Activated CD4-positive, alpha-beta T cell treated with anti-CD3 and anti-CD28 coated beads, Interleukin-2, Interleukin-4, amounts not matched to agents 100 ng/mL and 50 ng/mL, durations not matched to agents 16 hours and 8 hours (primary cell): Measurements from ENCODE around the gene WSCD2.

Experiments used
- DNase-seq: peaks from one replicate; pipeline ENCODE4 v3.0.0-alpha.2; 2020; ENCODE audit warnings: low spot score

The WSCD2 gene

GRCh38 chr12:108129017-108129812, at the start of gene WSCD2:
WSCD2 (plus strand) TSS chr12:108129288; CDS start chr12:108195833, 66,545 bp downstream.
- DNase-seq, result no peak

DNA sequence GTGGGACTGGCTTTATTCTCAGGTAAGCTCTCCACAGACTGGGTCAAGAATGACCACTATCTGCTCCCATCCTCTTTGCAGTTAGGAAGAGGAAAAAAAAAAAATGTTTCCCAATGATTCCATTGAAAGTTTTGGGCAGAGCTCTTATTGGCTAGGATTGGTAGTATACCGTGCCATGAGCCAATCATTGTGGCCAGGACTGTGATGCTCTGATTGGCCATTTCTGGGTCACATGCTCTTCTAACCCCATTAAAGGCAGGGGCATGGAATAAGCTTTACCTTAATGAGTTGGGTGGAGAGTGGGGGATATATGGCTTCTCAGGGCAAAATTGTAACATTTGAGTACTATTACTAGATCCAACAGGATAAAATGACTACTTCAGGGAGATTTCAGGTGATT, 49.4 kb upstream of the WSCD2 start:
- DNase-seq, result no peak

DNA sequence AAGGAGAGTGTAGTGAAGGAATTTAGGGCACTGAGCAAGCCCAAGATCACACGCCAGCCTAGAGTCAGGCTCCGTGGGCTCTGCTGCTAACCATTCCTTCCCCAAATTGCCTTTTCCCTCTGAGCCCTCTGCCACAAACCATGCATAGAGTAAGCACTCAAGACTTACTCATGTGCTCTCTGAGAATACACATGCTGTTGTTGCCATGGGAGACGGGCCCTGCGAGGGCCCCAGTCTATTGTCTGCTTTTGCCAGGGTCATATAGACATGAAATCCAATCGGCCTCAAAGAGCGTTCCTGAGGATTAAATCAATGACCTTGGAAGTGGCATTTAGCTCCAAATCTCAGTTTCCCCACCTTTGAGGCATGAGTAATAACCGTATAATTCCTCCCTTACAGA, 48.7 kb upstream of the WSCD2 start:
- no peak for DNase-seq

DNA sequence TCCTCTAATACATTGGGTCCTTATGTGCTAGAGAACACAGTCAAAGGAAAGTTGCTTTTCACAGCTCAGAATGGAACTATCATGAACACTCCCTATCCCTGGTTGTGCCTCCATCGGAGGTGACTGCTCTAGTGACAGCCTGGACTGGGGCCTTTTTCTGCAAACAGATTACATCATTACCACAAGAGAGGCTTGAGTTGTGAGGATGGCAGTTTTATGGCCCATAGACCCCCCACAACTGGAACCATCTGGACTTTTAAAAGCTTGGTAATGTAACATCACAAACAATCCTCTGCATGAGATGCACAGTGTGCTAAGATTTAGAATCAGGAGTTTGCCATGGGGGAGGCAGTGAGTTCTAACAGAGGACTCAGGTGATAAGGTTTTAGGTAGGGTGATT, 46.6 kb upstream of the WSCD2 start:
- DNase-seq, result no peak

DNA sequence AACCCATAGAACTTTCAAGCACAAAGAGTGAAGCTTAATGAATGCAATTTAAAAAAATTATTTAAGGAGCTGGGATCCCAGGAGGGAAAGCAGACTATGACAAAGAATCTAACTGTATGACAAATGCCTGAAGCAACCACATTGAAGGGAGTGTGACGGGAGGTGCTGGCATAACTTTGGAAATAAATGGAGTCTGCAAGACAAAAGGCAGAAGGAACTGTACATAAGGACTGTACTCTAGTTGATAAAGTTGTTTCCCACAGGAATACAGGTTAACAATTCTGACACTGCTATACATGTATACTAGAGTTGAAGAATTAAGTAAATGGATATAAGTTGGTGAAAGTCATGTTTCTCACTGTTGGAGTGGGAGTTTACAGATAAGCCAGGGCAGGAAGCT, 41.2 kb upstream of the WSCD2 start:
- DNase-seq, result no peak

DNA sequence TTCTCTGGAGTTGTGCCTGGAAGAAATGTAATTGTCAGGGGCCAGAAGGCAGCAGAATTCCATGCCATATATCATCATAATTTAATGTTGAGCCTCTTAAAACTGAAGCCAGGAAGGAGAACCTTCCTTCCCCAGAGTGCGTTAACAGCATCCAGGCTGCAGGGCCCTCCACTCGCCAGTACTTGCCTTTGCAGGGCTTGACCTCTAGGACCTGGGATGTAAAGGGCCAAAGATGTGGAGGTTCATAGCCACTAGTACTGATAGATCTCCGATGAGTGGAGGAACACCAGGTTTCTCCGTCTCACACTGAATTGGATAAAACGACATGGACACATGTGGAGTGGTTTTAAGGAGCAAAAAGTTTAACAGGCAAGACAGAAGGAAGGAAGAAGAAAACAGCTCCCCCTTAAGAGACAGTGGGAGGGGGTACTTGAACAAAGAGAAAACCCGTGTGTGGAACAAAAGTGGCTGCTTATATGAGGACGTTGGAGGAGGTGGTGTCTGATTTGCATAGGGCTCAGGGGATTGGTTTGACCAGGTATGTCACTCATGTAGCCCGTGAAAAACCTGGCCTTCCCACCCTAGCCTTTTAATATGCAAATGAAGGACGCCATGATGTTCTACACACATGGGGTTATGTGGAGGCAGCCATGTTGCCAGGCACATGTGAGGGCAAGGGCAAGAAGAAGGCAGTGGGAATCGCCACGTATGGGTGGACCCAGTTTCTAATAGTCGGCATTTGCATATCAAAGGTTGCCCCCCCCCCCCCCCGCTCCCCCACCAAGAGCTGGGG, 38.8 kb upstream of the WSCD2 start:
- no peak for DNase-seq

DNA sequence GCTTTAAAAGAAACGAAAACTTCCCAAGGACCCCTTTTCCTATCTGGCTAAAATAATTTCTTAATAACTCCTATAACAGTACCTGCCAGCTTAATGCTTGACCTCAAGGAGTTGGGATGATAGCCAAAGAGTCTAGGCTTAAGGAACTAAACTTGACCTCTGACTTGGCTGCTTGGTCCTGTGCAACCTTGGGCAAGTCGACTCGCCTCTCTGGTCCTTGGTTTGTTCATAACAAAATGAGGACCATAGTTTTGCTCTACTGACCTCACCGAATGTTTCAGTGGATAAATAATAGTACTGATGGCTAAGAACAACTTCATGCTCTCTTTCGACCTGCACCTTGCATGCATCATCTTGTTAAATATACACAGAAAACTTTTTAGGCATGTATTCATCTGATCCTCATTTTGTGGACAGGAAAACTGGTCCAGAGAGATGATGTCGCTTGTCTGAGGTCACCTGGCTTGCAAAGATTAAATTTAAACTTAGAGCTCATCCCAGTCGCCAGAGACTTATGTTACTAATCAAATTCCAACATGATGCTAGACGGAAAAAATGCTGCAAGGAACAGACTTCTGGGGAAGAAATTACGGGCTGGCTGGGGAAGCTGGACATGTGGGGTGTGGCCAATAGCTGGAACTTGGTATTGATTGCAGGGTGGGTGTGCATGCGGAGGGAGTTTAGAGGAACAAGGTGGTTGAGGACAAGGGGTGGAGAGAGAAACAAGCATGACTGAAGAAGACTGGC, 38.0 kb upstream of the WSCD2 start:
- DNase-seq, result no peak

DNA sequence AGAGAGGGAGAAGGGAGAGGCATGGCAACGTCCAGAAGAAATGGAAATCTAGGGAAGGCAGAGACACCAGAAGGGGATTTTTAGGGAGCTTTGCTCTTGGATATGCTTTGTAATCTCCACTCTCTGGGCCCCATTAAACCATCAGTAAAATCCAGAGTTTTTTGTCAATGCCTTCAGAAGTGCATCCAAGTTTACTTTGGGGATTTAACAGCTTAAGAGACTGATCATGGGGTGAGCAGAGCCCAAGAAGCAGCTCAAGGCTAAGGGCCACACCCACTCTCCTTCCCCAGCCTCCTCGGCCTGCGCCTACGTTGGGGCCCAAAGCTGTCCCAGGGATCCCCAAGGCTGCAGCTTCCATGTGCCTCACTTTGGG, 37.4 kb upstream of the WSCD2 start:
- DNase-seq, result no peak

DNA sequence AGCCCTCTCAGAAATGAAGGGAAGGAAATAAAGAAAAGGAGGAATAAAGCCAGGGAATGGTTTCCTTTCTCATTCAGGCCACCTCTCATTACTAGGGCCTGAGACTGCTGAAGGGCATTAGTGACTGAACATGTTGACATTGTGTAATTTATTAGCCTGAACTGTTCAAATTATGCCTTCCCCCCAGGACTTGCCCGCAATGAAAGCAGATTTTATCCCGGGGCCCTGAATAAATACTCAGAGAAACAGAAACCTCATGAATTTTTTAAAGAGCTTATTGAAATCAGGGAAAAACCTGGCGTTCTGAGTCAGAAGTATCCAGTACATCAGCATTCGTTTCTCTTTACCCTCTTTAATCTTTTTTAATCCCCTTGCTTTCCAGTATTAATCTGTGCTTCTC, 35.9 kb upstream of the WSCD2 start:
- DNase-seq, result no peak

DNA sequence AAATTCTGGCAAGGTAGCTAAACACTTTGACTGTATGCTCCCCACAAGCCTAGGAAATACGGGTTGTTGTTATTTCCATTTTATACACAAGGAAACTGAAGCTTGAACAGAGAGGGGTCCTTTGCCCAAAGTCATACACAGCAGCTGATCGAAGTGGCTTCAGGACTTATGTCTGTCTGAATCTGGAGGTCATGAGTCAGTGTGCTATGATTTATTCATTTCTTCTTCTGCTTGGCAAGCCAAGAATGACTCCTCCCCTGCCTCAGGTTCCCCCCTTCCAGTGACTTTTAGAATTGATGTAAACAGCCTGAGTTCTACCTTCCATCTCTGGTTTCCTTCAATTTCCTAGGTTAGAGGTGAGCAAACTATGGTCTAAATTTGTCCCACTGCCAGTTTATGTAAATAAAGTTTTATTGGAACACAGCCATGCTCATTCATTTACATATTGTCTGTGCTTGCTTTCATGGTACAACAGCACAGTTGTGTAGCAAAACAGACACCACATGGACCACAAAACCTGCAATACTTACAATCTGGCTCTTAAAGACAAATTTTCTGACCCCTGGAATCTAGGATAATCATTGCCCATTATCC, 34.9 kb upstream of the WSCD2 start:
- no peak for DNase-seq

- DNase-seq, result no peak
These were observed 31.8 kb upstream of the WSCD2 start for GRCh38 chr12:108097160-108097911.

DNA sequence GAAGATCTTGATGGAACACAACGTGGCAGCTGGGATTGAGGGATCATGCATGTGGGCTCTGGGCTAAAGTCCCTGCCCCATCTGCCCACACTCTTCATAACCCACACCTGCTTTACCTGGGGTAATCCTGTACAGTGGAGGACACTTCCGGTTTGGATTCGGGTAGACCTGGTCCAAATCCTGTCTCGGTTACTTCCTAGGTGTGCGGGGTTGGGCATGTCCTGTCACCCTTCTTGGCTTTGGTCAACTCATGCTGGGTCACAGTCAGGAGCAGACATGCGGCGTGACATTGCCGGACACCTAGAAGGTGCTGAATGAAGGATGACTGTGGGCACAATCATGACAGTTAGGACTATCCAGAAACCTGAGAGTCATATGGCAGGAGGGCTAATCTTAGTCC, 30.7 kb upstream of the WSCD2 start:
- DNase-seq, result no peak

- DNase-seq, result no peak
These were observed 30.0 kb upstream of the WSCD2 start for GRCh38 chr12:108099073-108099472.

DNA sequence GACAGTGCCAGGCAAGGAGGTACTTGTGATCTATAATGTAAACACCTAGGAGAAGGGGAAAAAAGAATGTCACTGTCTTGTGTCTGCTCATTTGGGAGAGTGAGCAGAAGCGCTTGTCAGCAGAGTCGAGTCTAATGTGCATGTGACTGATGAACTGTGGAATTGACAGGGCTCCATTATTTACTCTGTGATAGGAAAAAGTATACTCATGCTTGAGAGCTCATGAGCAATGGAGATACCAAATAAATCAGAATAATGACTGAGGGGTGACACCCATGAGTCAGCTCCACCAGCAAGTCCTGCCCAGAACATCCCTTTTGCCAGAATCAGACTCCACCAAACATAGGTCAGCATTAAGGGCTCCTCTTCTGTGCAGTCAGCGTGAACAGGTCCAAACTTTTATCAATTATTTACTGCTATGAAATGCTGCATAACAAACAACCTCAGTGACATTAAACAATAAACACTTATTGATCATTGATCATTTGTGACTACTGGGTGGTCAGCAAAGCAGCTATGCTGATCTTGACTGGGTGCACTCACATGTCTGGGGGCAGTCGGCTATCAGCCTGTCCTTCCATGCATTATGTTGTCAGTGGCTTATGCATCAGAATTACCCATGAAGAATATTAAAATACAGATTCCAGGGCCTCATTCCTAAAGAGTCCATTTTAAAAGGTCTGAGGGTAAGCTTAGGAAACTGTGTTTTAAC, 29.2 kb upstream of the WSCD2 start:
- no peak for DNase-seq

- no peak for DNase-seq
These were observed 27.4 kb upstream of the WSCD2 start for GRCh38 chr12:108101605-108102175.

DNA sequence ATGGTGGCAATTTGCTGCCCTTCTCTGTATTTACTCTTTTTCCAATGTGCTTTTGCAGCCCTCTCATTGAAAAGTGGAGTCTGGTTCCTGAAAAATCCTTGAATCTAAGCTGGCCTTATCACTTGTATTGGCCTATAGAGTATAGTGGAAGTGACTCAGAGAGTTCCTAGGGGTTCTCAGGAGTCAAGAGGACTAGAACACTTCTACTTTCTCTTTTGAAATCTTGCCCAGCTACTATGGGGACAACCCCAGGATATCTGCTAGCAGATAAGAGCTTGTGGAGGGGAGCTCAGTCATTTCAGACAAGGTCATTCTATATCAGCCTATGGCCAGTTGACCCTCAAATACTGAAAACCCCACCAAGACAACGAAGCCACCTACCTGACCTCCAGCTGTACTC, 26.7 kb upstream of the WSCD2 start:
- DNase-seq, result no peak

DNA sequence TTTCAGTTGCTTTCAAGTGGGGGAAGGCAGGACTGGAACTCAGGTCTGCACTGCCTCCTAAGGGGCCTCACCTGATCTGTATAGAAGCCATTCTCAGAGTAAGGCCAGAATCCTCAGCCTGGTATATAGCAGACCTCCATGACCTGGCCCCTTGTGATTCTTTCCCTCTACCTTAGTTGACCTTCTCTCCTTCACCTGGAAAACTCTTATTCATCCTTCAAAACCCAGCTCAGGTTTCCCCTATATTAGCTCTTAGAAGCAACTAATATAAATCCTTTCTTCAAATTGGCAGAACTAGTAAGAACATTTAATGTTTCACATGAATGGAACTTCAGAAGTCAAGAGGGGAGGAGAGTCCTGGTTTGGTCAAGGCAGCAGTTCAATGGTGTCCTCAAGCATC, 26.0 kb upstream of the WSCD2 start:
- DNase-seq, result no peak

- DNase-seq, result no peak
These were observed 25.6 kb upstream of the WSCD2 start for GRCh38 chr12:108103517-108103916.

GRCh38 chr12:108104657-108105056, 24.4 kb upstream of the WSCD2 start:
- DNase-seq, result no peak

DNA sequence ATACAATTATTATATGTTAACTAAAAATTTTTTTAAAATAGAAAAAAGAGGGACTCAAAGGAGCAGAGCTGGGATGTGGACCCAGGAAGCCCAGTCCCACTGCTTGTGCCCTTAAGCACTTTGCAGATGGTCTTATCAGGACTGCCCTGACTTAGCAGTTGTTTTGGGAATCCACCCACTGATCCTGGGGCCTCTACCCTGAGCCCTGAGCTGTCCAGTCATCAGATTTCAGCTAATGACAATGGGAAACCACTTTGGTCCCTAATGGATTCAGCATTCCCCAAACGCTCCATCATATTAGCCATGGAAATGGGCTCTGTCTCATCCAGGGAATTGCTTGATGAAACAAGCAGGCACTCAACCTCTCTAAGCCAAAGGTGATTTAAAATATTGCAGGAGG, 22.5 kb upstream of the WSCD2 start:
- DNase-seq, result no peak

GRCh38 chr12:108107293-108107692, 21.8 kb upstream of the WSCD2 start:
- DNase-seq, result no peak
